ENCODE measurements around the gene ARHGAP10.

Gene ARHGAP10

GRCh38 chr4:148114436-148114835 lies 382.5 kb downstream of the ARHGAP10 start:
- no peak for TF ChIP-seq Cebpa-rat (IDR thresholded peaks at IDR 0.05)
- Histone ChIP-seq H3K36me3 (no peaks in the 10 kb centered on the region), H3K9ac (no peak overlapping the region), H3K4me3 (no peak overlapping the region), H4K20me1 (no peaks in the 10 kb centered on the region), H3K4me2 (no peak overlapping the region), H3K4me1 (peaks cover 6% of the 10 kb centered on the region; the same call in 1 of the 2 replicates), H3K9me3 (no peaks in the 10 kb centered on the region), H3K27me3 (no peaks in the 10 kb centered on the region), H3K27ac (no peak overlapping the region)

GRCh38 chr4:148116264-148116663 lies 384.4 kb downstream of the ARHGAP10 start:
- Histone ChIP-seq H3K9ac (no peak overlapping the region), H3K9me3 (no peaks in the 10 kb centered on the region), H3K4me2 (no peak overlapping the region), H4K20me1 (no peaks in the 10 kb centered on the region), H3K36me3 (no peaks in the 10 kb centered on the region), H3K4me1 (peaks cover 6% of the 10 kb centered on the region; the same call in 1 of the 2 replicates), H3K4me3 (no peak overlapping the region), H3K27ac (no peak overlapping the region), H3K27me3 (no peaks in the 10 kb centered on the region)
- no peak for TF ChIP-seq Cebpa-rat (IDR thresholded peaks at IDR 0.05)

- Histone ChIP-seq H3K27ac (no peak overlapping the region), H3K36me3 (no peaks in the 10 kb centered on the region), H3K4me1 (peaks cover 6% of the 10 kb centered on the region; the same call in 1 of the 2 replicates), H3K9ac (no peak overlapping the region), H3K27me3 (no peaks in the 10 kb centered on the region), H3K4me2 (no peak overlapping the region), H4K20me1 (no peaks in the 10 kb centered on the region), H3K4me3 (no peak overlapping the region), H3K9me3 (peaks cover 3% of the 10 kb centered on the region)
- no peak for TF ChIP-seq Cebpa-rat (IDR thresholded peaks at IDR 0.05)
Measured at GRCh38 chr4:148116969-148117368, 385.1 kb downstream of the ARHGAP10 start.

GRCh38 chr4:148118179-148118578 lies 386.3 kb downstream of the ARHGAP10 start:
- Histone ChIP-seq H3K27me3 (no peaks in the 10 kb centered on the region), H3K4me3 (no peak overlapping the region), H3K4me2 (no peak overlapping the region), H4K20me1 (no peaks in the 10 kb centered on the region), H3K9ac (no peak overlapping the region), H3K4me1 (no peaks in the 10 kb centered on the region), H3K27ac (no peak overlapping the region), H3K36me3 (no peaks in the 10 kb centered on the region), H3K9me3 (peaks cover 15% of the 10 kb centered on the region)
- no peak for TF ChIP-seq Cebpa-rat (IDR thresholded peaks at IDR 0.05)

GRCh38 chr4:148118633-148119032 lies 386.7 kb downstream of the ARHGAP10 start:
- no peak for TF ChIP-seq Cebpa-rat (IDR thresholded peaks at IDR 0.05)
- H3K27ac ChIP-seq, result no peak overlapping the region

GRCh38 chr4:148120216-148120615 lies 388.3 kb downstream of the ARHGAP10 start:
- Histone ChIP-seq H3K4me2 (no peak overlapping the region), H3K27ac (no peak overlapping the region), H3K4me1 (no peaks in the 10 kb centered on the region)

More at GRCh38 chr4:148118633-148119032, 386.7 kb downstream of the ARHGAP10 start:
- Histone ChIP-seq H4K20me1 (no peaks in the 10 kb centered on the region), H3K9ac (no peak overlapping the region), H3K9me3 (peaks cover 19% of the 10 kb centered on the region), H3K4me2 (no peak overlapping the region), H3K4me1 (no peaks in the 10 kb centered on the region), H3K36me3 (no peaks in the 10 kb centered on the region), H3K4me3 (no peak overlapping the region), H3K27me3 (no peaks in the 10 kb centered on the region)

More at GRCh38 chr4:148120216-148120615, 388.3 kb downstream of the ARHGAP10 start:
- peaks cover 35% of the 10 kb centered on the region for H3K9me3 ChIP-seq
- no peak for TF ChIP-seq Cebpa-rat (IDR thresholded peaks at IDR 0.05)
- H4K20me1 ChIP-seq, result no peaks in the 10 kb centered on the region
- no peaks in the 10 kb centered on the region for H3K27me3 ChIP-seq
- no peak overlapping the region for H3K9ac ChIP-seq
- no peak overlapping the region for H3K4me3 ChIP-seq
- no peaks in the 10 kb centered on the region for H3K36me3 ChIP-seq
